A549 (cell line): ENCODE measurements around the gene CYP1B1. TPM values are rescaled to one million over a fixed set of nuclear protein-coding genes. Genes with fewer than 3 reads are reported as not detected.

ENCODE experiments used
- ATAC-seq, 2 experiments: fragments of 200-7000 bp in 1 of 2; fragments of >200 bp in 1 of 2; cut with Nextera tagmentation in 1 of 2; cut with Tn5 transposase in 1 of 2; 3 replicates each; pipeline versions ENCODE4 v1.8.0 to v1.9.1; 2018 to 2020; ENCODE audit warnings: mild to moderate bottlenecking in 1 of 2, moderate library complexity in 1 of 2
- CTCF ChIA-PET: fragments of 300-600 bp; sonication (Branson Sonifier 250); formaldehyde crosslinking; extraction: SDS; loops from one replicate; lab custom pipeline; 2021; ENCODE audit warnings: antibody characterized with exemption, inconsistent platforms; lab: Yijun Ruan, JAX
- POLR2A ChIA-PET: fragments of 350-600 bp; formaldehyde crosslinking; extraction: SDS; loops from one replicate; lab custom pipeline; 2021; ENCODE audit warnings: antibody characterized with exemption, inconsistent platforms; lab: Yijun Ruan, JAX
- DNase-seq, 2 experiments: peaks; one replicate each; pipeline versions ENCODE4 v3.0.0 to v3.0.0-alpha.2; 2011 to 2016; ENCODE audit warnings: low read depth in 1 of 2, low spot score in 1 of 2
- FAIRE-seq: peaks from 2 replicates; lab custom pipeline; 2011; peaks lifted over from hg19 to GRCh38; lab: Jason Lieb, UNC
- H3K27ac ChIP-seq, 2 experiments: fragments of >200 bp; sonication (Bioruptor Twin); formaldehyde crosslinking; 3 replicates each; pipeline ENCODE4 v1.5.1; 2016 to 2017
- H3K4me1 ChIP-seq: fragments of >200 bp; sonication (Bioruptor Twin); formaldehyde crosslinking; 3 replicates; pipeline ENCODE4 v1.6.1; 2016
- H3K4me2 ChIP-seq: fragments of >200 bp; sonication (Bioruptor Twin); formaldehyde crosslinking; 3 replicates; pipeline ENCODE4 v1.6.1; 2016
- H3K4me3 ChIP-seq: fragments of >200 bp; sonication (Bioruptor Twin); formaldehyde crosslinking; 3 replicates; pipeline ENCODE4 v1.5.1; 2016
- H3K9me3 ChIP-seq: fragments of >200 bp; sonication (Bioruptor Twin); formaldehyde crosslinking; 3 replicates; pipeline ENCODE4 v1.6.1; 2016
- BHLHE40 ChIP-seq: IDR thresholded peaks from 2 replicates; pipeline ENCODE4 v1.6.1; 2012; ENCODE audit warnings: low read depth, low read length, inconsistent platforms
- CBX8 ChIP-seq: fragments of 200-600 bp; sonication (generic); IDR thresholded peaks from 2 replicates; pipeline ENCODE4 v1.6.1; 2016
- EHMT2 ChIP-seq: fragments of 200-600 bp; sonication (generic); IDR thresholded peaks from 2 replicates; pipeline ENCODE4 v1.6.1; 2016; ENCODE audit warnings: antibody characterized with exemption, low read depth, mild to moderate bottlenecking, moderate library complexity
- ELK1 ChIP-seq: fragments of 150-350 bp; IDR thresholded peaks from 2 replicates; pipeline ENCODE4 v1.6.1; 2014; ENCODE audit warnings: low read depth, mild to moderate bottlenecking, low read length
- FOSB ChIP-seq: fragments of 250-450 bp; sonication (Bioruptor Pico); IDR thresholded peaks from 2 replicates; pipeline ENCODE4 v1.5.0; 2020; ENCODE audit warnings: mild to moderate bottlenecking, moderate library complexity
- GATA3 ChIP-seq: IDR thresholded peaks from 2 replicates; pipeline ENCODE4 v1.6.1; 2012; ENCODE audit warnings: borderline replicate concordance
- HDAC2 ChIP-seq: fragments of 200-600 bp; sonication (generic); IDR thresholded peaks from 2 replicates; pipeline ENCODE4 v1.6.1; 2016
- HES2 ChIP-seq: fragments of >200 bp; sonication (Bioruptor Twin); formaldehyde crosslinking; IDR thresholded peaks from 2 replicates; pipeline ENCODE4 v1.6.1; 2016
- HEYL ChIP-seq: fragments of 250-450 bp; sonication (Bioruptor Pico); IDR thresholded peaks from 2 replicates; pipeline ENCODE4 v1.8.0; 2021; ENCODE audit warnings: mild to moderate bottlenecking, moderate library complexity
- HMGXB4 ChIP-seq: fragments of 250-450 bp; sonication (Bioruptor Pico); IDR thresholded peaks from 2 replicates; pipeline ENCODE4 v1.5.0; 2021; ENCODE audit warnings: mild to moderate bottlenecking, moderate library complexity, borderline replicate concordance
- HOXA7 ChIP-seq: fragments of 250-450 bp; sonication (Bioruptor Pico); IDR thresholded peaks from 2 replicates; pipeline ENCODE4 v1.5.0; 2020; ENCODE audit warnings: mild to moderate bottlenecking, moderate library complexity
- HOXB13 ChIP-seq: fragments of 250-450 bp; sonication (Bioruptor Pico); IDR thresholded peaks from 2 replicates; pipeline ENCODE4 v1.5.0; 2020; ENCODE audit warnings: low read depth, mild to moderate bottlenecking, moderate library complexity
- HOXB5 ChIP-seq: fragments of 250-450 bp; sonication (Bioruptor Pico); IDR thresholded peaks from 2 replicates; pipeline ENCODE4 v1.5.0; 2020; ENCODE audit warnings: mild to moderate bottlenecking, moderate library complexity
- JUN ChIP-seq, 2 experiments: fragments of >200 bp; sonication (Bioruptor Twin); formaldehyde crosslinking; IDR thresholded peaks; 2 replicates in 1 of 2; 3 replicates in 1 of 2; pipeline ENCODE4 v1.6.1; 2016 to 2017
- JUNB ChIP-seq: fragments of >200 bp; sonication (Bioruptor Twin); formaldehyde crosslinking; IDR thresholded peaks from 2 replicates; pipeline ENCODE4 v1.6.1; 2016
- KDM5A ChIP-seq: fragments of 200-600 bp; sonication (generic); IDR thresholded peaks from 2 replicates; pipeline ENCODE4 v1.6.1; 2016; ENCODE audit warnings: antibody characterized with exemption, mild to moderate bottlenecking
- MAFK ChIP-seq: fragments of 450-650 bp; IDR thresholded peaks from 2 replicates; pipeline ENCODE4 v1.6.1; 2014; ENCODE audit not compliant: partially characterized antibody
- MAX ChIP-seq: IDR thresholded peaks from 2 replicates; pipeline ENCODE4 v1.6.1; 2012
- NFE2L2 ChIP-seq: fragments of 150-350 bp; conservative IDR thresholded peaks from 2 replicates; pipeline ENCODE4 v1.6.1; 2014; ENCODE audit warnings: low read length
- NR3C1 ChIP-seq: fragments of >200 bp; sonication (Bioruptor Twin); formaldehyde crosslinking; IDR thresholded peaks from 3 replicates; pipeline ENCODE4 v1.6.1; 2017
- RARB ChIP-seq: fragments of 250-450 bp; sonication (Bioruptor Pico); IDR thresholded peaks from 2 replicates; pipeline ENCODE4 v1.8.0; 2021; ENCODE audit warnings: mild to moderate bottlenecking, moderate library complexity
- RCOR1 ChIP-seq: fragments of 150-350 bp; IDR thresholded peaks from 2 replicates; pipeline ENCODE4 v1.6.1; 2014; ENCODE audit warnings: antibody characterized with exemption, low read length, low read depth
- TFCP2L1 ChIP-seq: fragments of 250-450 bp; sonication (Bioruptor Pico); IDR thresholded peaks from 2 replicates; pipeline ENCODE4 v1.5.0; 2021; ENCODE audit warnings: mild to moderate bottlenecking
- USF2 ChIP-seq: fragments of 450-650 bp; IDR thresholded peaks from 2 replicates; pipeline ENCODE4 v1.6.1; 2014; ENCODE audit warnings: antibody characterized with exemption
- ZNF302 ChIP-seq: fragments of 250-450 bp; sonication (Bioruptor Pico); IDR thresholded peaks from 2 replicates; pipeline ENCODE4 v1.9.0; 2021; ENCODE audit warnings: inconsistent platforms, mild to moderate bottlenecking, moderate library complexity
- WGBS: methylation state at CpG from one replicate; pipeline ENCODE4 v1.1.6; 2017; ENCODE audit errors: missing lambda C conversion rate; 5-methylcytosine and 5-hydroxymethylcytosine counted together
- polyA plus RNA-seq, 4 experiments: library from polyadenylated mRNA; depleted of rRNA in 3 of 4; stranded (reverse); fragments of >200 nt; fragmentation: RNase III in 1 of 4; extraction: RNeasy Plus Mini Kit Qiagen cat#74134 plus additional on column Dnase treatment in 1 of 4; gene quantifications; 2 replicates in 3 of 4; 3 replicates in 1 of 4; pipeline ENCODE4 v1.2.3, GENCODE V29; 2011 to 2017

Gene CYP1B1
- polyA plus RNA-seq, 2 of the 4 experiments (the other 2 are of a cell fraction): 5.3 to 13.2 TPM

GRCh38 chr2:38035968-38036367 is 40.0 kb downstream of the CYP1B1 start:
- ATAC-seq (peak in 1 of 2 experiments; percentile 20; a peak in 3 of 6 replicates), DNase-seq (no peak), FAIRE-seq (no peak)
- no peak overlapping the region for H3K27ac ChIP-seq
- ChIA-PET CTCF (interaction anchor here (1.1 to 2.3 kb wide), 4 partner anchors 8 to 42 kb away, joined by 3 to 7 read pairs (median 4); partner anchors contain the start of gene CYP1B1), POLR2A (no interaction called here)
- no peak overlapping the region for H3K4me2 ChIP-seq
- no peaks in the 10 kb centered on the region for H3K4me1 ChIP-seq
- H3K4me3 ChIP-seq: no peak overlapping the region
- TF ChIP-seq HOXB5 (CRISPR knock-in tag) (no peak), HMGXB4 (no peak), HEYL (CRISPR knock-in tag) (no peak), HDAC2 (no peak), EHMT2 (no peak), MAX (no peak), KDM5A (no peak), NR3C1 (no peak), HOXA7 (no peak), BHLHE40 (no peak)
- no peaks in the 10 kb centered on the region for H3K9me3 ChIP-seq
- 57% methylated on average over 7 of the region's 7 CpGs for WGBS

GRCh38 chr2:38033646-38034045 is 42.3 kb downstream of the CYP1B1 start:
- no peak for FAIRE-seq
- Histone ChIP-seq H3K9me3 (no peaks in the 10 kb centered on the region), H3K4me3 (no peak overlapping the region), H3K4me1 (no peaks in the 10 kb centered on the region), H3K4me2 (no peak overlapping the region), H3K27ac (no peak overlapping the region)
- CTCF ChIA-PET: no interaction called here
- 57% methylated on average over 2 of the region's 2 CpGs for WGBS
- ATAC-seq: no peak
- TF ChIP-seq ZNF302 (CRISPR knock-in tag) (no peak), JUNB (no peak), NFE2L2 (no peak), RARB (CRISPR knock-in tag) (no peak), RCOR1 (no peak), USF2 (no peak), CBX8 (no peak), HEYL (CRISPR knock-in tag) (no peak), HOXB5 (CRISPR knock-in tag) (no peak), TFCP2L1 (CRISPR knock-in tag) (no peak), ELK1 (no peak), JUN (IDR thresholded peaks at IDR 0.05) (no peak), GATA3 (no peak), HOXB13 (CRISPR knock-in tag) (no peak), HES2 (no peak), MAFK (no peak), FOSB (CRISPR knock-in tag) (no peak)
- POLR2A ChIA-PET: no interaction called here
- no peak for DNase-seq
